HepG2 (cell line): ENCODE measurements around the gene NCOA3. TPM values are rescaled to one million over a fixed set of nuclear protein-coding genes. Genes with fewer than 3 reads are reported as not detected.

ENCODE experiments used
- ARNT ChIP-seq: fragments of 450-650 bp; IDR thresholded peaks from 2 replicates; pipeline ENCODE4 v1.6.1; 2017
- HDAC1 ChIP-seq: sonication (generic); formaldehyde crosslinking; IDR thresholded peaks from 2 replicates; pipeline ENCODE4 v1.5.1; 2020; ENCODE audit warnings: mild to moderate bottlenecking, missing genetic modification reagents
- KAT2B ChIP-seq: fragments of 150-350 bp; IDR thresholded peaks from 2 replicates; pipeline ENCODE4 v1.6.1; 2014; ENCODE audit warnings: low read depth, low read length, borderline replicate concordance
- PAF1 ChIP-seq: IDR thresholded peaks from 2 replicates; pipeline ENCODE4 v1.6.1; 2016; ENCODE audit warnings: missing genetic modification reagents, missing compliant biosample characterization
- SUZ12 ChIP-seq: fragments of 150-350 bp; IDR thresholded peaks from 2 replicates; pipeline ENCODE4 v1.6.1; 2014; ENCODE audit warnings: low read depth, low read length
- ZFAT ChIP-seq: sonication (generic); formaldehyde crosslinking; conservative IDR thresholded peaks from 2 replicates; pipeline ENCODE4 v1.8.1; 2023; ENCODE audit warnings: missing genetic modification reagents, inconsistent platforms
- ZFP90 ChIP-seq: sonication (generic); formaldehyde crosslinking; IDR thresholded peaks from 2 replicates; pipeline ENCODE4 v1.8.0; 2022; ENCODE audit warnings: missing genetic modification reagents, mild to moderate bottlenecking, inconsistent platforms, borderline replicate concordance
- ZNF274 ChIP-seq: sonication (generic); formaldehyde crosslinking; IDR thresholded peaks from 2 replicates; pipeline ENCODE4 v1.5.1; 2020; ENCODE audit warnings: mild to moderate bottlenecking, missing genetic modification reagents
- ZNF589 ChIP-seq: sonication (generic); formaldehyde crosslinking; conservative IDR thresholded peaks from 2 replicates; pipeline ENCODE4 v1.8.0; 2022; ENCODE audit warnings: mild to moderate bottlenecking, moderate library complexity, missing genetic modification reagents
- ZNF7 ChIP-seq: IDR thresholded peaks from 2 replicates; pipeline ENCODE4 v1.6.1; 2016; ENCODE audit warnings: missing biosample characterization, missing genetic modification reagents
- polyA plus RNA-seq, 8 experiments: library from polyadenylated mRNA; depleted of rRNA in 3 of 8; stranded (reverse) in 7 of 8; unstranded in 1 of 8; fragments of >200 nt; fragmentation: Illumina TruSeq in 4 of 8; extraction: Trizol in 4 of 8; gene quantifications; 2 replicates each; pipeline versions ENCODE4 v1.2.1 to v1.2.3, GENCODE V29; 2011 to 2016; ENCODE audit warnings: low read depth in 4 of 8, missing spikeins in 1 of 8, mixed read lengths in 1 of 8; ENCODE audit not compliant: insufficient read depth in 1 of 8
- total RNA-seq, 5 experiments: library from RNA; depleted of rRNA; stranded (reverse); fragments of >200 nt; fragmentation: Illumina TruSeq; extraction: Trizol; gene quantifications; 2 replicates each; pipeline ENCODE4 v1.2.3, GENCODE V29; 2016; ENCODE audit warnings: low read depth in 1 of 5
- TF ChIP-seq, protein P1 (sequence below): IDR thresholded peaks from 2 replicates; pipeline ENCODE4 v1.6.1; 2016; ENCODE audit warnings: low read depth, missing genetic modification reagents, missing compliant biosample characterization
- TF ChIP-seq, protein P2 (sequence below): sonication (generic); formaldehyde crosslinking; IDR thresholded peaks from 2 replicates; pipeline ENCODE4 v1.4.0; 2020; ENCODE audit warnings: missing genetic modification reagents, borderline replicate concordance
- TF ChIP-seq, protein P3 (sequence below): IDR thresholded peaks from 2 replicates; pipeline ENCODE4 v1.6.1; 2016; ENCODE audit warnings: missing compliant biosample characterization, missing genetic modification reagents, borderline replicate concordance
- TF ChIP-seq, protein P4 (sequence below): sonication (generic); formaldehyde crosslinking; IDR thresholded peaks from 2 replicates; pipeline ENCODE4 v1.5.0; 2020; ENCODE audit warnings: mild to moderate bottlenecking, missing genetic modification reagents
- TF ChIP-seq, protein P5 (sequence below): sonication (generic); formaldehyde crosslinking; conservative IDR thresholded peaks from 2 replicates; pipeline ENCODE4 v1.8.1; 2023; ENCODE audit warnings: missing genetic modification reagents

NCOA3 gene
- total and polyA plus RNA-seq, 2 of the 13 experiments (the other 11 are each of a cell fraction or from before 2014, with no cell fraction given): 35.0 to 56.8 TPM

DNA sequence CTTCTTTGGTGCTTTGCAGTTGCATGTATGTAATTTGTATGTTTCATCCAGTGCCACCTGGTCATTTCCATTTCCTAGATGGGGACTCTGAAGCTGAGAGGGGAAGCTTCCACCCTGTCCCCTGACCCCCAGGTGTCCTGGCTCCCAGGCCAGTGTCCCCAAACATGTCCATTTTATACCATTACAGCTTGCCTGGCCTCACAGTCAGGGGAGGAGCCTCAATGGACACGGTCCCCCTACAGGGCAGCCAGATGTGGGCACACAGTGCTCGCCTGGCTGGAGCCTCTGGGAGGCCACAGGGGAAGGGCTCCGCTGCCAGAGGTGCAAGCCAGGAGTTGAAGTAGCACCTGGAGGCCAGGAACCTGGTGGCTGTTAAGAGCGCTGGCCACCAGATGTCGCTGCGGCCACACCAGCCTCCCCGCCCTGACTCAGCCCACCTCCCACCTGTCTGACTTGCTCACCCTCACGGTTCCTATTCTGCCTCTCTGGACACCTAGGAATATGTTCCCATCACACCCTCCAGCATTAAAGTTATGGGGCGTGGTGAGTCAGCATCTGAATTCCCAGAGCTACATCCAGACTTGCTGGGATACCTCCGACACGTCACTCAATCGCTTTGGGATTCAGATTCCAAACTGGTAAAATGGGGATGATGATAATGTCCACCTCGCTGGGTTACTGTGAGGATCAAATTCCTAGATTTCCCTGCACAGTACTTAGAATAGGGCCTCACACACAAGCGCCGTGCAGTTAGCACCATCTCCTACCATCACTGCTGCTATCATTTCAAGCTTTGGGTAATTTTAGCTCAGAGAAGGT is 176.2 kb downstream of the NCOA3 start (continued):
- TF ChIP-seq, protein P1, sequence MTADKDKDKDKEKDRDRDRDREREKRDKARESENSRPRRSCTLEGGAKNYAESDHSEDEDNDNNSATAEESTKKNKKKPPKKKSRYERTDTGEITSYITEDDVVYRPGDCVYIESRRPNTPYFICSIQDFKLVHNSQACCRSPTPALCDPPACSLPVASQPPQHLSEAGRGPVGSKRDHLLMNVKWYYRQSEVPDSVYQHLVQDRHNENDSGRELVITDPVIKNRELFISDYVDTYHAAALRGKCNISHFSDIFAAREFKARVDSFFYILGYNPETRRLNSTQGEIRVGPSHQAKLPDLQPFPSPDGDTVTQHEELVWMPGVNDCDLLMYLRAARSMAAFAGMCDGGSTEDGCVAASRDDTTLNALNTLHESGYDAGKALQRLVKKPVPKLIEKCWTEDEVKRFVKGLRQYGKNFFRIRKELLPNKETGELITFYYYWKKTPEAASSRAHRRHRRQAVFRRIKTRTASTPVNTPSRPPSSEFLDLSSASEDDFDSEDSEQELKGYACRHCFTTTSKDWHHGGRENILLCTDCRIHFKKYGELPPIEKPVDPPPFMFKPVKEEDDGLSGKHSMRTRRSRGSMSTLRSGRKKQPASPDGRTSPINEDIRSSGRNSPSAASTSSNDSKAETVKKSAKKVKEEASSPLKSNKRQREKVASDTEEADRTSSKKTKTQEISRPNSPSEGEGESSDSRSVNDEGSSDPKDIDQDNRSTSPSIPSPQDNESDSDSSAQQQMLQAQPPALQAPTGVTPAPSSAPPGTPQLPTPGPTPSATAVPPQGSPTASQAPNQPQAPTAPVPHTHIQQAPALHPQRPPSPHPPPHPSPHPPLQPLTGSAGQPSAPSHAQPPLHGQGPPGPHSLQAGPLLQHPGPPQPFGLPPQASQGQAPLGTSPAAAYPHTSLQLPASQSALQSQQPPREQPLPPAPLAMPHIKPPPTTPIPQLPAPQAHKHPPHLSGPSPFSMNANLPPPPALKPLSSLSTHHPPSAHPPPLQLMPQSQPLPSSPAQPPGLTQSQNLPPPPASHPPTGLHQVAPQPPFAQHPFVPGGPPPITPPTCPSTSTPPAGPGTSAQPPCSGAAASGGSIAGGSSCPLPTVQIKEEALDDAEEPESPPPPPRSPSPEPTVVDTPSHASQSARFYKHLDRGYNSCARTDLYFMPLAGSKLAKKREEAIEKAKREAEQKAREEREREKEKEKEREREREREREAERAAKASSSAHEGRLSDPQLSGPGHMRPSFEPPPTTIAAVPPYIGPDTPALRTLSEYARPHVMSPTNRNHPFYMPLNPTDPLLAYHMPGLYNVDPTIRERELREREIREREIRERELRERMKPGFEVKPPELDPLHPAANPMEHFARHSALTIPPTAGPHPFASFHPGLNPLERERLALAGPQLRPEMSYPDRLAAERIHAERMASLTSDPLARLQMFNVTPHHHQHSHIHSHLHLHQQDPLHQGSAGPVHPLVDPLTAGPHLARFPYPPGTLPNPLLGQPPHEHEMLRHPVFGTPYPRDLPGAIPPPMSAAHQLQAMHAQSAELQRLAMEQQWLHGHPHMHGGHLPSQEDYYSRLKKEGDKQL (CRISPR knock-in tag): no peak
- TF ChIP-seq SUZ12 (no peak), ZNF589 (no peak), ZNF7 (no peak), ZFP90 (CRISPR knock-in tag) (no peak), ARNT (no peak), ZNF274 (CRISPR knock-in tag) (peak; percentile 37; the same call in 1 of the 2 replicates), HDAC1 (CRISPR knock-in tag) (no peak), PAF1 (CRISPR knock-in tag) (no peak), ZFAT (no peak), KAT2B (no peak)
- TF ChIP-seq, protein P2, sequence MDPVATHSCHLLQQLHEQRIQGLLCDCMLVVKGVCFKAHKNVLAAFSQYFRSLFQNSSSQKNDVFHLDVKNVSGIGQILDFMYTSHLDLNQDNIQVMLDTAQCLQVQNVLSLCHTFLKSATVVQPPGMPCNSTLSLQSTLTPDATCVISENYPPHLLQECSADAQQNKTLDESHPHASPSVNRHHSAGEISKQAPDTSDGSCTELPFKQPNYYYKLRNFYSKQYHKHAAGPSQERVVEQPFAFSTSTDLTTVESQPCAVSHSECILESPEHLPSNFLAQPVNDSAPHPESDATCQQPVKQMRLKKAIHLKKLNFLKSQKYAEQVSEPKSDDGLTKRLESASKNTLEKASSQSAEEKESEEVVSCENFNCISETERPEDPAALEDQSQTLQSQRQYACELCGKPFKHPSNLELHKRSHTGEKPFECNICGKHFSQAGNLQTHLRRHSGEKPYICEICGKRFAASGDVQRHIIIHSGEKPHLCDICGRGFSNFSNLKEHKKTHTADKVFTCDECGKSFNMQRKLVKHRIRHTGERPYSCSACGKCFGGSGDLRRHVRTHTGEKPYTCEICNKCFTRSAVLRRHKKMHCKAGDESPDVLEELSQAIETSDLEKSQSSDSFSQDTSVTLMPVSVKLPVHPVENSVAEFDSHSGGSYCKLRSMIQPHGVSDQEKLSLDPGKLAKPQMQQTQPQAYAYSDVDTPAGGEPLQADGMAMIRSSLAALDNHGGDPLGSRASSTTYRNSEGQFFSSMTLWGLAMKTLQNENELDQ (CRISPR knock-in tag): no peak
- TF ChIP-seq, protein P3, sequence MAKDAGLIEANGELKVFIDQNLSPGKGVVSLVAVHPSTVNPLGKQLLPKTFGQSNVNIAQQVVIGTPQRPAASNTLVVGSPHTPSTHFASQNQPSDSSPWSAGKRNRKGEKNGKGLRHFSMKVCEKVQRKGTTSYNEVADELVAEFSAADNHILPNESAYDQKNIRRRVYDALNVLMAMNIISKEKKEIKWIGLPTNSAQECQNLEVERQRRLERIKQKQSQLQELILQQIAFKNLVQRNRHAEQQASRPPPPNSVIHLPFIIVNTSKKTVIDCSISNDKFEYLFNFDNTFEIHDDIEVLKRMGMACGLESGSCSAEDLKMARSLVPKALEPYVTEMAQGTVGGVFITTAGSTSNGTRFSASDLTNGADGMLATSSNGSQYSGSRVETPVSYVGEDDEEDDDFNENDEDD (CRISPR knock-in tag): no peak
- TF ChIP-seq, protein P4, sequence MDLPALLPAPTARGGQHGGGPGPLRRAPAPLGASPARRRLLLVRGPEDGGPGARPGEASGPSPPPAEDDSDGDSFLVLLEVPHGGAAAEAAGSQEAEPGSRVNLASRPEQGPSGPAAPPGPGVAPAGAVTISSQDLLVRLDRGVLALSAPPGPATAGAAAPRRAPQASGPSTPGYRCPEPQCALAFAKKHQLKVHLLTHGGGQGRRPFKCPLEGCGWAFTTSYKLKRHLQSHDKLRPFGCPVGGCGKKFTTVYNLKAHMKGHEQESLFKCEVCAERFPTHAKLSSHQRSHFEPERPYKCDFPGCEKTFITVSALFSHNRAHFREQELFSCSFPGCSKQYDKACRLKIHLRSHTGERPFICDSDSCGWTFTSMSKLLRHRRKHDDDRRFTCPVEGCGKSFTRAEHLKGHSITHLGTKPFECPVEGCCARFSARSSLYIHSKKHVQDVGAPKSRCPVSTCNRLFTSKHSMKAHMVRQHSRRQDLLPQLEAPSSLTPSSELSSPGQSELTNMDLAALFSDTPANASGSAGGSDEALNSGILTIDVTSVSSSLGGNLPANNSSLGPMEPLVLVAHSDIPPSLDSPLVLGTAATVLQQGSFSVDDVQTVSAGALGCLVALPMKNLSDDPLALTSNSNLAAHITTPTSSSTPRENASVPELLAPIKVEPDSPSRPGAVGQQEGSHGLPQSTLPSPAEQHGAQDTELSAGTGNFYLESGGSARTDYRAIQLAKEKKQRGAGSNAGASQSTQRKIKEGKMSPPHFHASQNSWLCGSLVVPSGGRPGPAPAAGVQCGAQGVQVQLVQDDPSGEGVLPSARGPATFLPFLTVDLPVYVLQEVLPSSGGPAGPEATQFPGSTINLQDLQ (CRISPR knock-in tag): 0 out of 2 replicates have a peak, but pooled peaks have one; percentile 40
- TF ChIP-seq, protein P5, sequence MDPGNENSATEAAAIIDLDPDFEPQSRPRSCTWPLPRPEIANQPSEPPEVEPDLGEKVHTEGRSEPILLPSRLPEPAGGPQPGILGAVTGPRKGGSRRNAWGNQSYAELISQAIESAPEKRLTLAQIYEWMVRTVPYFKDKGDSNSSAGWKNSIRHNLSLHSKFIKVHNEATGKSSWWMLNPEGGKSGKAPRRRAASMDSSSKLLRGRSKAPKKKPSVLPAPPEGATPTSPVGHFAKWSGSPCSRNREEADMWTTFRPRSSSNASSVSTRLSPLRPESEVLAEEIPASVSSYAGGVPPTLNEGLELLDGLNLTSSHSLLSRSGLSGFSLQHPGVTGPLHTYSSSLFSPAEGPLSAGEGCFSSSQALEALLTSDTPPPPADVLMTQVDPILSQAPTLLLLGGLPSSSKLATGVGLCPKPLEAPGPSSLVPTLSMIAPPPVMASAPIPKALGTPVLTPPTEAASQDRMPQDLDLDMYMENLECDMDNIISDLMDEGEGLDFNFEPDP (CRISPR knock-in tag): no peak
